HL-60/S4 treated with phorbol 12-myristate 13-acetate at 8.2 ng/mL for 4 days and 3 days (cell line): ENCODE data around the gene IQSEC3.
"Not testable (repeated sequence)": the region's sequence is repeated elsewhere in the genome, so short reads cannot be mapped to it uniquely, and the experiment has no call there.

Experiments
- in situ Hi-C: fragments of 300-500 bp; cut with MboI; formaldehyde crosslinking; loops from 2 replicates; pipeline ENCODE4 v1.15.0; 2022; ENCODE audit warnings: low sequenced_read_pairs

Gene IQSEC3

GRCh38 chr12:66428-66781 is at the start of gene IQSEC3:
Gene IQSEC3 (plus strand): TSS chr12:66767. CDS start chr12:66883, 116 bp downstream.
- in situ Hi-C loops: not testable (repeated sequence)

DNA sequence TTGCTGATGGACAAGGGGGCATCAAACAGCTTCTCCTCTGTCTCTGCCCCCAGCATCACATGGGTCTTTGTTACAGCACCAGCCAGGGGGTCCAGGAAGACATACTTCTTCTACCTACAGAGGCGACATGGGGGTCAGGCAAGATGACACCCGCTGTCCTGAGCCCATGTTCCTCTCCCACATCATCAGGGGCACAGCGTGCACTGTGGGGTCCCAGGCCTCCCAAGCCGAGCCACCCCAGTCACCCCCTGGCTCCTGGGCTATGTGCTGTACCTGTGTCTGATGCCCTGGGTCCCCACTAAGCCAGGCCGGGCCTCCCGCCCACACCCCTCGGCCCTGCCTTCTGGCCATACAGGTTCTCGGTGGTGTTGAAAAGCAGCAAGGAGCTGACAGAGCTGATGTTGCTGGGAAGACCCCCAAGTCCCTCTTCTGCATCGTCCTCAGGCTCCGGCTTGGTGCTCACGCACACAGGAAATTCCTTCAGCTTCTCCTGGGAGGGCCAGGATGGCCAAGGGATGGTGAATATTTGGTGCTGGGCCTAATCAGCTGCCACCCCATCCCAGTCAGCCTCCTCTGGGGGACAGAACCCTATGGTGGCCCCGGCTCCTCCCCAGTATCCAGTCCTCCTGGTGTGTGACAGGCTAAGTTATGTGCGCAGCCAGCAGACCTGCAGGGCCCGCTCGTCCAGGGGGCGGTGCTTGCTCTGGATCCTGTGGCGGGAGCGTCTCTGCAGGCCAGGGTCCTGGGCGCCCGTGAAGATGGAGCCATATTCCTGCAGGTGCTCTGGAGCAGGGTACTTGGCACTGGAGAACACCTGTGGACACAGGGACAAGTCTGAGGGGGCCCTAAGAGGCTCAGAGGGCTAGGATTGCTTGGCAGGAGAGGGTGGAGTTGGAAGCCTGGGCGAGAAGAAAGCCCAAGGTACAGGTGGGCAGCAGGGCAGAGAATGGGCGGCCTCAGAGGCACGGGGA is 48.9 kb upstream of the IQSEC3 start:
- in situ Hi-C loops: not testable (repeated sequence)

- in situ Hi-C loops: not testable (repeated sequence)
Observed at GRCh38 chr12:18821-19567, 47.6 kb upstream of the IQSEC3 start.

GRCh38 chr12:19906-20305 is 46.7 kb upstream of the IQSEC3 start:
- in situ Hi-C loops: not testable (repeated sequence)

- in situ Hi-C loops: no loop called here
Observed at GRCh38 chr12:20757-21156, 45.8 kb upstream of the IQSEC3 start.

DNA sequence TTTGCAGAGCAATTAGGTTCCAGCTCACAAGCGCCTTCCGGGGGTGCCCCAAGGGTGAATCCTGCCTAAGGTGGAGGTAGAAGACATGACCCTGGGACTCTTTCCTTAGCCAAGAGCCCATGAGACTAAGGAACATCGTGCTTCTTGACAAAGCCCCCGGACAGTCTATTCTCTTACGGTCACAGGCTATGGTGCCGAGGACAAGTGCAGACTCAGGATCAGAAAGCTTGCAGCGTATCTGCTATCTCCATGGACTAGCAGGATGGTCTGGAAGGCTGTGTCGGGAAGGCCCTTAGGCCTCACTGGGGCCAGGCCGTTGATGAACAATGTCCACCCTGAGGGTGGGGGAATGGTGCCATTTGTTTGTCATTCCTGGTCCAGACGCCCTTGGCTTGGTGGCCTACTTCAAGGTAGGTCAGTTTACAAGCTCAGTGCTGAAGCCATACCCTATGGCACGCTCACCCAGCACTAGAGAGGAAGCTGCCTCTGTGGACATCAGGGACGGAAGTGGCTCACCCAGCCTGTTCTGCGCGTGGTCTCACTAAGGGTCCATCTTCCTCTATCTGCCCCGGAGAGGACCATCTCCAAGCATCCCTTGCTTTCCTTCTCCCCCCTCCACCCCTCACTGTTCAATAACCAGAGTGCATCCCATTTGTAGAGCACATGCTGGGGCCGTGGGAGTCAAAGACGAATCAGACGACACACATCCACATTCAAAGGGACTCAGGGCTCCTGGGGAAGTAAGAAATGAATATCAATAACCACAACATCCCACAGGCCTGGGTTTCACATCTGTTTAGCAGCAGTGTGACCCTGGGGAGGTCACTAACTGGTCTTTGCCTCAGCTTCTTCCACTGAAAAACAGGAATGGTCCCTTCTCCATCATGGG is 45.0 kb upstream of the IQSEC3 start:
- in situ Hi-C loops: no loop called here

GRCh38 chr12:22190-22529 is 44.4 kb upstream of the IQSEC3 start:
- in situ Hi-C loops: no loop called here

DNA sequence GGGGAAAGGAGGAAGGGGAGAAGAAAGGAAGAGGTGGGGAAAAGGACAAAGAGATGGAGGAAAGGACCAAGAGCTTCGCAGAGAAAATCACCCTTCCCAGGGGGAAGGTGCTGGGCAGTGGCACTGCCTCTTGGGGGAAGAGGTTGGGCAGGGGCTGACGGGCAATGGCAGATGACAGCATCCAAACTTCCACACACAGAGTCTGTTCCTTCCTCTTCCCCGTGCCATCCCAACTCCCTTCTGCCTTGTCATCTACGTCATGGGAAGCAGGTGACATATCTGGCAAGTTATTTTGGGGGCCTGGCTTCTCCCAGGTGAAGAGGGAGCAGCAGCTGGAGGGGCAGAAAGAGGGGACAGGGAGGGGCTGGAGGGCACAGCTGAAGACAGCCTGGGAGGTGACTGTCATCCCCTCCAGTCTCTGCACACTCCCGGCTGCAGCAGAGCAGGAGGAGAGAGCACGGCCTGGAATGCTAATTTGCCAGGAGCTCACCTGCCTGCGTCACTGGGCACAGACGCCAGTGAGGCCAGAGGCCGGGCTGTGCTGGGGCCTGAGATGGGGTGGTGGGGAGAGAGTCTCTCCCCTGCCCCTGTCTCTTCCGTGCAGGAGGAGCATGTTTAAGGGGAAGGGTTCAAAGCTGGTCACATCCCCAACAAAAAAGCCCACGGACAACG is 43.9 kb upstream of the IQSEC3 start:
- in situ Hi-C loops: no loop called here

GRCh38 chr12:27904-28303 is 38.7 kb upstream of the IQSEC3 start:
- in situ Hi-C loops: not testable (repeated sequence)

DNA sequence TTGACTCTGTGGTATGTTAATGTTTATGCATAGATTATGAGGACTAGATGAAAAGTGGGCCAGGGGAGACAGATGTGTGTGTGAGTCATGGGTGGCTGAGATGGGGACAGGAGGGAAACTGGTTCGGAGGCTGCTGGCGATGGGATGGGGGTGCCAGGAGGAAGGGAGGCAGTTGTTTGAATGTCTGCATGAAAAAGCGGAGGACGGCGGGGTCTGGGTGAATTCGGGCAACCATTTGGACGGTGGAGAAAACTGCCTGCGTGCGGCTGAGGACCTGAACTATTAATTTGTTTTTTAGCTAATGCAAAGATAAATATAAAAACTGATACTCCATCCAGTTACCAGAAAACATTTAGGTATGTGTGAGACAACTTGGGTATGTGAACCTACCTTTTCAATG is 27.8 kb upstream of the IQSEC3 start:
- in situ Hi-C loops: not testable (repeated sequence)

GRCh38 chr12:39555-40265 is 26.9 kb upstream of the IQSEC3 start:
- in situ Hi-C loops: not testable (repeated sequence)

DNA sequence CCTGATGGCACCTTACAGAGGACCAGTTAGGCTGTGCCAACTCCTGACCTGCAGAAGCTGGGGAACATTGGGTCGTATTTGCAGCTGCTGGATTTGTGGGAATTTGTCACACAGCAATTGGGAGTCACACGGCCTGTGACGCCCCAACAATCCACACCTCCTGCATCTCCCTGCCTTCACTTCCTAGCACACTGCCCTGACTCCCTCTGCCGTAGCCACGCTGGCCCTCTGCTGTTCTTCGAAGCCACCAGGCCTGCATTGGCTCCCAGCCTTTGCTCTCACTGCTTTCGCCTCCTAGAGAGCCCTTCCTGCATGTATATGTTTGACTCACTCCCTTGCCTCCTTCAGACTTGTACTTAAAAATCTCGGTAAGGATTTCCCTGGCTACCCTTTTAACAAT is 22.2 kb upstream of the IQSEC3 start:
- in situ Hi-C loops: not testable (repeated sequence)

GRCh38 chr12:45235-45990 is 21.2 kb upstream of the IQSEC3 start:
- in situ Hi-C loops: not testable (repeated sequence)

DNA sequence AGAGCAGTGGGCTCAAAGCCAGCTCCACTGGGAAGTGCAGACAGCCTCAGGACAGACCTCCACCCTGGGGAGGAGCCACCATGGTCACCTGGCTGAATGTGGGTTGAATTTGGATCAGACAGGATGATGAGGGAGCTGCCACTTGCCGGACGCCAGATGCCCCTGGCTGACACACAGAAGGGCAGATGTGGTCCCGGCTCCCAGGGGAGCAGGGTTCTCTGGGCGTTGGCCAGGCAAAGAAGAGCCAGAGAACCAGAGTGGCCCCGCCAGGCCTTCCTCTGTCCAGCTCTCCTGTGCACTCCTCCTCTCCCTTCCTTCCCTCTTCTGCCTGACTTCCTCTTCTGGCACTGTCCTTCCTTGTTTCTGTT is 20.6 kb upstream of the IQSEC3 start:
- in situ Hi-C loops: not testable (repeated sequence)

GRCh38 chr12:46542-46941 is 20.0 kb upstream of the IQSEC3 start:
- in situ Hi-C loops: not testable (repeated sequence)

DNA sequence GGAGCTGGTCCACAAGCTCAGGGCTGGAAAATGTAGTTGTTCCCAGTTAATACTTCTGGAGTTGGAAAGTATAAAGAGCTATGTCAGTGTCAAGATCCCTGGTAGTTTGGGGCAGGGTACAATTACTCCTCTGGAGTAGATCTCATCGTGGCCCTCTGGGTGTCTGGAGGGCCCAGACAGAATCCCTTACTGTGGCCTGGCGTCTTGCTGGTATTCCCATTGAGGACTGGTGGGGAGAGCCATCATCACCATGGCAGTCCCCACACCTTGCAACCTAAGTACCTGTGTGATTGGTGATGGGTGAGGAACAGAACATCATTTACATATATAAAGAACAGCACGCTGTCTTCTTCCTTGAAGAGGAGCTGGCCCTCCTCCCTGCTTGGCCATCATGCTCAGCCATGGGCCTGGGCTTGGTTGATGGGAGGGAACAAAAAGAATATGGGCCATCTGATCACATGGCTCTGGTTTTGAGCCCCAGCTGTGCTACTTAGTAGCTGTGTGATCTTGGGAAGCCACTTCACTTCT is 18.8 kb upstream of the IQSEC3 start:
- in situ Hi-C loops: not testable (repeated sequence)

DNA sequence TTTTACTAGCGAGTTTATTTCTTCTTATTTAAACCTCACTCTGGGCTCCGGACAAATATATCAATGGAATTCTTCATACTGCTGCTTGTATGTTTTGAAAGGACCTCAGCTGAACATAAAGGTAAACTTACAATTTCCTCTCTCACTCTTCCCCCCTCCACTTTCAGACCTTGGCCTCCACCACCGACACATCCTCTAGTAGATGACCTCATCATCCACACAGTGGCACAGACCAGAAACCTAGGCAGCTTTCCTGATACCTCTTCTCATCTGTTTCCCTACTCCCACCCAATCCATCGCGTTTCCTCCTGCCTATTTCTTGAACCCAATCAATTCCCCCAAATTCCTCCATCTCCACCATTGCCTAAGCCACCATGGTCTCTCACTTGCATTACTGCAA is 17.4 kb upstream of the IQSEC3 start:
- in situ Hi-C loops: not testable (repeated sequence)

DNA sequence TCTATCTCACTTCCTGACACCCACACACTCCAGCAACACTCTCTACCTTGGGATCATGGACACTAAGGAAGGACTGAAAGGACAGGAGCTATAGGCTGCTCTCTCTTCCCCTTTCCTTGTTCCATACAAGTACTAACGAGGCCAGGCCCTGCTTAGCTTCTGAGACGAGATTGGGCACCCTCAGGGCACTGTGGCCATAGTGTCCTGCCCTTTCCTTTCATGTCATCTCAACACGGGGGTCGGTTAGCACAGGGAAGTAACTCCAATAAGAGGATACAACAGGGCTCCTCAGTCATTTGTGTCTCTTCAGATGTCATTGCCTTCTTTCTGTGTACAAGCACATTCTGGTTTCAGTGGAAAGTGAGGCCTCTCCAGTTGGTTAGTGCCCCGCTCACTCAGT is 15.5 kb upstream of the IQSEC3 start:
- in situ Hi-C loops: not testable (repeated sequence)

DNA sequence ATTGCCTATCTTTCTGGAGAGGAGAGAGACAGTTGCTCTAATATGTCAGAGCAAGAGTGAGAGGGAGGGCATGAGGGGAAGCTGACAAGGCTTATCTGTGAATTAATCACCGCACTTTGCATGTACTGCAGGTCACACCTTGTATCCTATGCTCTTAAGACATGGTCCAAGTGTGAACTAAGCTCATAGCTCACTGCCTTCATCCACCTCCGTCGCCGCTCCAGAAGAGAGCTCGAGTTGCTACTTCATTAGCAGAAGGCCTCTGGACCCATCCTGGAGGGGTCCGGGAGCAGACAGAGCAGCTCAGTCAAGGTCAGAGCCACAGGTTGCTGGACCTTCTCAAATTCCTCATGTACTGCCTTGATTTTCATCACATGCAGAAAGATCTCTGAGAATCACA is 14.6 kb upstream of the IQSEC3 start:
- in situ Hi-C loops: not testable (repeated sequence)
